ENCODE data around the gene CD300LB. TPM values are rescaled to one million over a fixed set of nuclear protein-coding genes. Genes with fewer than 3 reads are reported as not detected.

CD300LB gene
- polyA plus RNA-seq, 2 of the 4 experiments (the other 2 are of a cell fraction), result not detected

DNA sequence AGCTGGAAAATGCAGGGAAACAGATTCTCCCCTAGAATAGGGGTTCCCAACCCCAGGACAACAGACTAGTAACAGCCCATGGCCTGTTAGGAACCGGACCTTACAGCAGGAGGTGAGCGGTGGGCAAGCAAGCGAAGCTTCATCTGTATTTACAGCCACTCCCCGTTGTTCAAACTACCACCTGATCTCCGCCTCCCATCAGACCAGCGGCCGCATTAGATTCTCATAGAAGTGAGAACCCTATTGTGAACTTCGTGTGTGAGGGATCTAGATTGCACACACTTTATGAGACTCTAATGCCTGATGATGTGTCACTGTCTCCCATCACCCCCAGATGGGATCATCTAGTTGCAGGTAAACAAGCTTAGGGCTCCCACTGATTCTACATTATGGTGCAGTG, 3.5 kb downstream of the CD300LB start:
- no peak overlapping the region for H3K4me3 ChIP-seq
- TF ChIP-seq JUN (IDR thresholded peaks at IDR 0.05), result no peak
- TF ChIP-seq NFE2L2 (conservative IDR thresholded peaks at IDR 0.05; ENCODE audit: low read length), result no peak
- TF ChIP-seq RAD21 (conservative IDR thresholded peaks at IDR 0.05 in 1 of 2, IDR thresholded peaks at IDR 0.05 in 1 of 2), result no peak
- no peak for TF ChIP-seq ESRRA (IDR thresholded peaks at IDR 0.05; ENCODE audit: borderline replicate concordance, low read length)
- TF ChIP-seq TFCP2L1 (CRISPR knock-in tag; IDR thresholded peaks at IDR 0.05), result no peak
- TF ChIP-seq, protein P1, sequence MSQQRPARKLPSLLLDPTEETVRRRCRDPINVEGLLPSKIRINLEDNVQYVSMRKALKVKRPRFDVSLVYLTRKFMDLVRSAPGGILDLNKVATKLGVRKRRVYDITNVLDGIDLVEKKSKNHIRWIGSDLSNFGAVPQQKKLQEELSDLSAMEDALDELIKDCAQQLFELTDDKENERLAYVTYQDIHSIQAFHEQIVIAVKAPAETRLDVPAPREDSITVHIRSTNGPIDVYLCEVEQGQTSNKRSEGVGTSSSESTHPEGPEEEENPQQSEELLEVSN (IDR thresholded peaks at IDR 0.05; ENCODE audit: borderline replicate concordance, low read depth), result no peak
- TF ChIP-seq HOXA7 (CRISPR knock-in tag; IDR thresholded peaks at IDR 0.05), result no peak
- no peak for TF ChIP-seq HDAC2 (IDR thresholded peaks at IDR 0.05)
- no peak for TF ChIP-seq JUNB (IDR thresholded peaks at IDR 0.05)
- POLR2A ChIA-PET, result no interaction called here
- FAIRE-seq (no peak), DNase-seq (ENCODE audit: low read depth in 1 of 2, low spot score in 1 of 2) (no peak), ATAC-seq (no peak)
- no peak overlapping the region for H3K27ac ChIP-seq
- CTCF ChIA-PET, result interaction anchor here (0.8 to 3.1 kb wide), 10 partner anchors 9 to 263 kb away, joined by 3 to 17 read pairs (median 4); partner anchors contain the start of genes CD300LD and GPR142
- no peaks in the 10 kb centered on the region for H3K4me1 ChIP-seq
- H3K4me2 ChIP-seq, result no peak overlapping the region
- H3K9me3 ChIP-seq, result 0 out of 3 replicates have a peak, but pooled peaks cover 4% of the 10 kb centered on the region
- 52% methylated on average over 8 of the region's 8 CpGs for WGBS (ENCODE audit: missing lambda C conversion rate)

DNA sequence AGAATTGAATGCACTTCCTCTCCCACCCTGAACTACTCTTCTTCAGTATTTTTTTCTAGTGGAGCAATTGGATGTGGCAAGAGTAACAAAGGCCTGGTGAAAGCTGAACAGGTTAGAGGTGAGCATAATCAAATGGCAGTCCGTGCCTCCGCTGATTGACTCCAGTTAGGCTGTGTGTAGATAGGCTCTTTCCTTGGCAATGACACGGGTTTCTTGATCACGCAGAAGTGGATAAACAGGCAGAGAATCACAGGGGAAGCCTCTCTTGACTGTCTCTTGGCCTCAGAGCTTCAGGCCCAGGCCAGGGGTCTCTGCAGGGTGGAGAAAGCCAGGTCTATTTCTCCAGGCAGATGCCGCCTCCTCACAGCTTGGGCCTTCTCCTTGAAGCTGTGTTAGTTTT, 4.2 kb downstream of the CD300LB start:
- H3K27ac ChIP-seq, result no peak overlapping the region
- WGBS (ENCODE audit: missing lambda C conversion rate), result 49% methylated on average over 5 of the region's 5 CpGs
- no peak overlapping the region for H3K4me3 ChIP-seq
- TF ChIP-seq EHF (CRISPR knock-in tag; IDR thresholded peaks at IDR 0.05), result no peak
- TF ChIP-seq FOSL2 (IDR thresholded peaks at IDR 0.05), result no peak
- no peak for TF ChIP-seq FOSL2 (CRISPR knock-in tag; IDR thresholded peaks at IDR 0.05)
- TF ChIP-seq ZFP36 (IDR thresholded peaks at IDR 0.05; ENCODE audit: borderline replicate concordance, partially characterized antibody), result no peak
- TF ChIP-seq POLR2AphosphoS2 (conservative IDR thresholded peaks at IDR 0.05; ENCODE audit: low read length), result no peak
- TF ChIP-seq, protein P2, sequence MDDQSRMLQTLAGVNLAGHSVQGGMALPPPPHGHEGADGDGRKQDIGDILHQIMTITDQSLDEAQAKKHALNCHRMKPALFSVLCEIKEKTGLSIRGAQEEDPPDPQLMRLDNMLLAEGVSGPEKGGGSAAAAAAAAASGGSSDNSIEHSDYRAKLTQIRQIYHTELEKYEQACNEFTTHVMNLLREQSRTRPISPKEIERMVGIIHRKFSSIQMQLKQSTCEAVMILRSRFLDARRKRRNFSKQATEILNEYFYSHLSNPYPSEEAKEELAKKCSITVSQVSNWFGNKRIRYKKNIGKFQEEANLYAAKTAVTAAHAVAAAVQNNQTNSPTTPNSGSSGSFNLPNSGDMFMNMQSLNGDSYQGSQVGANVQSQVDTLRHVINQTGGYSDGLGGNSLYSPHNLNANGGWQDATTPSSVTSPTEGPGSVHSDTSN (IDR thresholded peaks at IDR 0.05), result no peak
- no peak for TF ChIP-seq ZSCAN20 (CRISPR knock-in tag; IDR thresholded peaks at IDR 0.05)
- no peak for TF ChIP-seq HEYL (CRISPR knock-in tag; IDR thresholded peaks at IDR 0.05)
- TF ChIP-seq TFCP2L1 (CRISPR knock-in tag; IDR thresholded peaks at IDR 0.05), result no peak
- no peak for TF ChIP-seq MAZ (IDR thresholded peaks at IDR 0.05; ENCODE audit: borderline replicate concordance, low read depth, low read length)
- no peak for TF ChIP-seq POLR2A (IDR thresholded peaks at IDR 0.05; ENCODE audit: low read length)
- no peak for TF ChIP-seq TP53 (CRISPR knock-in tag; IDR thresholded peaks at IDR 0.05)
- TF ChIP-seq REST (IDR thresholded peaks at IDR 0.05), result no peak
- TF ChIP-seq, protein P1 (IDR thresholded peaks at IDR 0.05; ENCODE audit: borderline replicate concordance, low read depth), result no peak
- no peak for TF ChIP-seq RFX5 (IDR thresholded peaks at IDR 0.05)
- TF ChIP-seq RCOR1 (IDR thresholded peaks at IDR 0.05; ENCODE audit: low read depth, low read length), result no peak
- TF ChIP-seq, protein P3, sequence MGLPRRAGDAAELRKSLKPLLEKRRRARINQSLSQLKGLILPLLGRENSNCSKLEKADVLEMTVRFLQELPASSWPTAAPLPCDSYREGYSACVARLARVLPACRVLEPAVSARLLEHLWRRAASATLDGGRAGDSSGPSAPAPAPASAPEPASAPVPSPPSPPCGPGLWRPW (IDR thresholded peaks at IDR 0.05), result no peak
- TF ChIP-seq, protein P4, sequence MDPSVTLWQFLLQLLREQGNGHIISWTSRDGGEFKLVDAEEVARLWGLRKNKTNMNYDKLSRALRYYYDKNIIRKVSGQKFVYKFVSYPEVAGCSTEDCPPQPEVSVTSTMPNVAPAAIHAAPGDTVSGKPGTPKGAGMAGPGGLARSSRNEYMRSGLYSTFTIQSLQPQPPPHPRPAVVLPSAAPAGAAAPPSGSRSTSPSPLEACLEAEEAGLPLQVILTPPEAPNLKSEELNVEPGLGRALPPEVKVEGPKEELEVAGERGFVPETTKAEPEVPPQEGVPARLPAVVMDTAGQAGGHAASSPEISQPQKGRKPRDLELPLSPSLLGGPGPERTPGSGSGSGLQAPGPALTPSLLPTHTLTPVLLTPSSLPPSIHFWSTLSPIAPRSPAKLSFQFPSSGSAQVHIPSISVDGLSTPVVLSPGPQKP (IDR thresholded peaks at IDR 0.05; ENCODE audit: low read depth, low read length), result no peak
- TF ChIP-seq JUN (IDR thresholded peaks at IDR 0.05), result no peak
- DNase-seq (ENCODE audit: low read depth in 1 of 2, low spot score in 1 of 2), result no peak
- no peak for FAIRE-seq
- ChIA-PET CTCF (interaction anchor here (0.6 to 3.1 kb wide), 10 partner anchors 9 to 1498 kb away, joined by 3 to 17 read pairs (median 4); partner anchors contain the start of genes CD300H, CD300LD and GPR142), POLR2A (no interaction called here)
- no peaks in the 10 kb centered on the region for H3K4me1 ChIP-seq
- H3K4me2 ChIP-seq, result no peak overlapping the region
- H3K9me3 ChIP-seq, result no peaks in the 10 kb centered on the region
- ATAC-seq, result no peak

All from A549 (cell line).